ENCODE results near the gene XPO5.
"Not testable (repeated sequence)": the region's sequence is repeated elsewhere in the genome, so short reads cannot be mapped to it uniquely, and the experiment has no call there.

Gene XPO5

DNA sequence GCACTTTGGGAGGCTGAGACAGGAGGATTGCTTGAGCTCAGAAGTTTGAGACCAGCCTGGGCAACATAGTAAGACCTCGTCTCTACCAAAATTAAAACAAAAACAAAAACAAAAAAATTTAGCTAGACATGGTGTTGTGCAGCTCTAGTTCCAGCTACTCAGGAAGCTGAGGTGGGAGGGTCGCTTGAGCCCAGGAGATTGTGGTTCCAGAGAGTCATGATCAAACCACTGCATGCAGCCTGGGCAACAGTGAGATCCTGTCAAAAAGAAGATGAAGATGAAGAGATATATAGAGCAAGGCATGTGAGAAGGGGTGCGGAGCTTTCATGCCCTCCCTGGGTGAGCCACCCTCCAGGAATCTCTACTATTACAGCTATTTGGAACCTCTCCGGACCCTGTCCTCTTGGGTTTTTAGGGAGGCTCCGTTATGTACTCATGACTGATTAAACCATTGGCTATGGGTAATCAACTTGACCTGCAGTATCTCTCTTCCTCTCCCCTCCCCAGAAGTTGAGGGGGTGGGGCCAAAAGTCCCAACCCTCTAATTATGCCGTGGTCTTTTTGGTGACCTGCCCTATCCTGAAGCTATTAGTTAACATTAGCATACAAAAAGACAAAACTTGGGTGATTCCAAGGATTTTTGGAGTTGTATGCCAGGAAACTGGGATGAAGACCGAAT is 9.2 kb upstream of the XPO5 start:
- no peak for DNase-seq (ENCODE audit: low read depth in 2 of 2)

DNA sequence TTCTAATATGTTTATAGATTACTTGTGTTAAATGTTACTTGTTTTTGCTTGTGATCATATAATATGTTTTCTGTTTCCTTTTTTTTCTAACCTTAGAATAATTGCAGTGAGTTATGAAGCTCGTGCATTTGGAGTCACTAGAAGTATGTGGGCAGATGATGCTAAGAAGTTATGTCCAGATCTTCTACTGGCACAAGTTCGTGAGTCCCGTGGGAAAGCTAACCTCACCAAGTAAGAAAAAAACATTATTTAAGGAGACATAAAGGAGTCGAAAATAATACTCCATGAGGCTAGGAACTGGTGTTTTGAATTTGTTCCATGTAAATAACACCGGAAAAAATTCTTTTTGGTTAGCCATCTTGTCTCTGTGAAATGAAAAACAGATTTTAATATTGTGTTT is 7.1 kb upstream of the XPO5 start:
- DNase-seq (ENCODE audit: low read depth in 2 of 2), result no peak

DNA sequence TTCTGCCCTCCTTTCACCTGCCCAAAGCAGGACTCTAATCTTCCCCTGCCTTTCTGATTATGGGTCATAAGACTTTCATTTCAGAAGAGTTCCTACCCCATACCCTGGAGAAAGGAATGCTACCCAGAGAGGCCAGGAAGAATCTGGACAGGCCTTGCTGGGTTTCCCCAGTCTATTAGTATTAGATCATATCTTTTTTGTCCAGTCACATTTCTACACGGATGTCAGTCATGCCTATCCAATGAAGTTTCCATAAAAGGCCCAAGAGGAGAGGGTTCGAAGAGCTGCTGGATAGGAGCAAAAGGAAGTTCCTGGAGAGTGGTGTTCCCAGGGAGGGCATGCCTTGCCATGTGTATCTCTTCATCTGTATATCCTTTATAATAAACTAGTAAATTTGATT is 3.3 kb upstream of the XPO5 start:
- DNase-seq (ENCODE audit: low read depth in 2 of 2), result no peak

DNA sequence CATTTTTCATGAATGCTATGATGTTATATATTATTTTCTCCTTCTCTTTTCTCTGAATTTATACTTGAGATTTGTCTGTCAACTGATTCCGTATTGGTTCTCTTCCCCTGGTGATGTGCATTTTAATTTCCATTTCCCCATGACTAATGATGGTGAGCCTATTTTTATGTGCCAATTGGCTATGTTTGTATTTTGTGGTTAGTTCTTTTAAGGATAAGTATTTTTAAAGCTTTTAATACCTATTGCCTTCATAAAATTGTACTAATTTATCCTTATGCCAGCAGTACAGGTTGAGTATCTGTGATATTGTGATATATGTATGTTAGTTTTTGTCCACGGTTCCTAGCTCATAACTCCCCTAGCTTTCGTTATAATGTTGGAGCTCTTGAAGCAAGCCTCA is 2.9 kb upstream of the XPO5 start:
- DNase-seq (ENCODE audit: low read depth in 2 of 2), result no peak

DNA sequence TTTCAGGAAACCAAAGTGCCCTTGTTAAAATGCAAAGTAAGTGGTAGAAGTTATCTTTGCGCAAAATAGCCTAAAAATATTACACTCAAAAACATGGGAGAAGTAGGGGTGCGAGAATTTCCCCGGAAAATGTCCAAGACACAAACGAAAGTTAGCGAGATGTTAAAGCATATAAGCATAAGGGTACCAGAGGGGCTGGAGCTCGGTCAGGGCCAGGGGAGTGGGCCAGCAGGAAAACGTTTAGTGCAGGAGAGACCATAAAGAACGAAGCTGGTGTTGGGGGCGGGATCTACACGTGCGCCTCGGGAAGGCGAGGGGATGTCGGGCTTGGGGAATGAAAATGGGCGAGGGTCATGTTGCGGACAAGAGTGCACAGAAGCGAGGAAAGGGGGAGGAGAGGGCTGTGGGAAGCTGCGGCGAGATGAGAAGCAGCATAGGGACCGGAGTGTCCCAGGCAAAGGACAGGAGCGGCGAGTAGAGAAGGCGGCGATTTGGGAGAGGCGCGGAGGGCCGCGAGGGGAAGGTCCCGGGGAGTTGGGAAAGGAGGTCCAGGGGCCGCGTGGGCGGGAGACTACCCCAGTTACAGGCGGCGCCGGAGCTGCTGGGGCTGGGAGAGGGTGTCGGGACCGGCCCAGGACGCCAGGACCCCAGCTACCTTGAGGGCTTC is 600 bp downstream of the XPO5 start:
- DNase-seq (ENCODE audit: low read depth in 2 of 2), result peak; percentile 18 to 33

DNA sequence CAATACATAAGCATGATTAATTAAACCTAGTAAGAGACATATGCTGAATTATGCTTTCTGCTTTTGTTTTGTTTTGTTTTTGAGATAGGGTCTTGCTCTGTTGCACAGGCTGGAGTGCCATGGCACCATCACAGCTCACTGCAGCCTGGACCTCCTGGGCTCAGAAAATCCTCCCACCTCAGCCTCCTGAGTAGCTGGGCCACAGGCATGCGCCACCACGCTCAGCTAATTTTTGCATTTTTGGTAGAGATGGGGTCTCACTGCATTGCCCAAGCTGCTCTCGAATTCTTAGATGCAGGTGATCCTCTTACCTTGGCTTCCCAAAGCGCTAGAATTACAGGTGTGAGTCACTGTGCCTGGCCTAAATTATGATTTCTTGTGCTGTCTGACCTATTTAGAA is 3.8 kb downstream of the XPO5 start:
- DNase-seq (ENCODE audit: low read depth in 2 of 2), result no peak

DNA sequence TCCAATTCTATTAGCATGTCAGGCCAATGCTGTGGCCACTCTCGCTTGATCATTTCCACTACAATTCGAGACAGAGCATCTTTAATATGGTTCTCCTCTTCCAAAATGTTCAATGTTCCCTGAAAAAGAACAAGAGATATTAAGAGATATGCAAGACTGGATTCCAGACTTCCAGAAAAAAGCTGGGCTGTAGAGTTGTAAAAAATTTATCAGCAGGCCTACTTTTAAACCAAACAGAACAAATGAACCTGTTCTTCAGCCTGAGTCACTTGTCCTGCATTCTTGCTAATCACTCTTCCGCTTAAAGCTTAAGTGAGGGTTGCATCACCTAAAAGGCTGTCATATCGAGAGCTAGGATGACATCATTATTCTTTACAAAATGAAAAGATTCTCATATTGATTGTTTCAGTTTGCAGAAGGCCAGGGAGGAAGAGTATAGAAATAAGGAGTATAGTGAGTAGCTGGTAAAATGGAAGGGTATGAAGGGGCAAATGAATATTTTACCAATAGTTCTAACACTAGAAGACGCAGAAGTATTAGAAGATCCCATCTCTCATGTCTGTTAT is 4.9 kb downstream of the XPO5 start:
- no peak for DNase-seq (ENCODE audit: low read depth in 2 of 2)

DNA sequence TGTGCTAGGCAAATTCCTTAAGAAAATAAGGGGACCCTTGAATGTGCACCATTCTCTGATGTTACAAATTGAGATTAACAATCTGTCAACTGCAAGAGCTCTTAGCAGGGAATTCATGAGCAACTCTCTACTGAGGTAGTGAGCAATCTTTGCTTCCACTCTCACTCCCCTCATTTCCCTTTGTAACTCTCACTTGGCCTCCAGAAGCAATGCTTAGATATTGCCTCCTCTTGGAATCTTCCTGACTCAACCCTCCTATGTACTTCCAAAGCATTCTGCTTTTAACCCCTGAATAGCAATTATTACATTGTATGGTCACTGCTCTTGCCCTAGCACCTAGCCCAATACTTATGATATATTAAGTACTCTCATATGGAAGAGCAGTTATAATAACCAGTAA is 16.5 kb downstream of the XPO5 start:
- no peak for DNase-seq (ENCODE audit: low read depth in 2 of 2)

DNA sequence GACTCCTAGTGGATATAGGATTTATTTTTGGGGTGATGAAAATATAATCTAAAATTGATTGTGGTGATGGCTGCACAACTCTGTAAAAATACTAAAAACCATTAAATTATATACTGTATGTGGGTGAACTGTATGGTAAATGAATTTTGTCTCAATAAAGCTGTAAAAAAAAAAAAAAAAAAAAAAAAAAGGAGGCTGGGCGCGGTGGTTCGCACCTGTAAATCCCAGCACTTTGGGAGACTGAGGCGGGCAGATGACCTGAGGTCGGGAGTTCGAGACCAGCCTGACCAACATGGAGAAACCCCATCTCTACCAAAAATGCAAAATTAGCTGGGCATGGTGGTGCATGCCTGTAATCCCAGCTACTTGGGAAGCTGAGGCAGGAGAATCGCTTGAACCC is 18.2 kb downstream of the XPO5 start:
- not testable (repeated sequence) for DNase-seq (ENCODE audit: low read depth in 2 of 2)

DNA sequence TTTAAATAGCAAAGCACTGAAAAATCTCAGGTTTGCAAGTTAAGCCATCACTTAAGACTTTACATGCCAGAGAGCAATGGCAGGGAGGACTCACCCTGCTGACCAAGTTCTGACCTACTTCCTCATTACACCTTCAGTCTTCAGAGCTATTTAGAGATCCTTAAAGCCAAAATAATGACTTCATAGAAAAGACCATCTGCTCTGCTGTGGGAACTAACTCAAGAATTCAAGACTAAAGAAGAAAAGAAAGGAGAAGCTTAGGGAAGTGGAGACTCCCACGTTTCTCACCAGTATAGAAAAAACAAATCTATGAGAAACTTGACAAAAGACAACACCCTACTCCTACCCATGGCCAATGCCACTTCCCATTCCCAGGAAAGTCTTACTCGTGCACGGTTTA is 28.6 kb downstream of the XPO5 start:
- DNase-seq (ENCODE audit: low read depth in 2 of 2), result no peak

DNA sequence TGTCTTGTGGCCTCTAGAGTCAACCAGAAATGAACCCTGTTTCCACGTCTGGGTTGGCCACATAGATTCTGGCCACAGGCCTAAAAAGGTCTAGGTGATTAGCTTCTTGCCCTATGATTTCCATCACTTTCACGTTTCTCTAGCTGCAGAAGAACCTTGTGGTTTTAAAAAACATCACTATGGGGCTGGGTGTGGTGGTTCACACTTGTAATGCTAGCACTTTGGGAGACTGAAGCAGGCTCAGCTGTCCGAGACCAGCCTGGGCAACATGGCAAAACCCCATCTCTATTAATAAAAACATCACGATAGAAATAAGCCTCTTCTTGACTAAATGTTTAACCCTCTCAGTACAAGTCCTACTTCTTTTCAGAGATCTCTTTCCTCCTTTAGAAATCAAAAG is 31.4 kb downstream of the XPO5 start:
- no peak for DNase-seq (ENCODE audit: low read depth in 2 of 2)

DNA sequence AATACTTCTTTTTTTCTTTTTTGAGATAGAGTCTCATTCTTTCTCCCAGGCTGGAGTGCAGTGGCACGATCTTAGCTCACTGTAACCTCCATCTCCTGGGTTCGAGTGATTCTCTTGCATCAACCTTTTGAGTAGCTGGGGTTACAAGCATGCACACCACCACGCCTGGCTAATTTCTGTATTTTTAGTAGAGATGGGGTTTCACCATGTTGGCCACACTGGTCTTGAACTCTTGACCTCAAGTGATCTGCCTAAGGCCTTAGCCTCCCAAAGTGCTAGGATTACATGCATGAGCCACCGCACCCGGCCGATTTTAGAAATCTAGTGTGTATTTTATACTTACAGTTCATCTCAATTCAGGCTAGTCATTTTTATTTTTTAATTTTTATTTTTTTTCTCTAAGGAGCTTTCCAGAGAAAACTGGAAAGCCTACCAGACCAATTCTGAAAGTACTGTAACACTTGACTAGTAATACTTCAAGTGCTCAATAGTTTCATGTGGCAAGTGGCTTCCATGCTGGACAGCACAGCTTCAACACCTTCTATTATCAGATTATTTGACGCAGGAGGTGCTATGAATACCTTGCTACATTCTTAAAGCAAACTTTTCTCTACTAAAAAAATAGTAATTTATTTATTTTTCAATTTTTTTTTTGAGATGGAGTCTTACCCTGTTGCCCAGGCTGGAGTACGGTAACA is 33.9 kb downstream of the XPO5 start:
- DNase-seq (ENCODE audit: low read depth in 2 of 2), result no peak

DNA sequence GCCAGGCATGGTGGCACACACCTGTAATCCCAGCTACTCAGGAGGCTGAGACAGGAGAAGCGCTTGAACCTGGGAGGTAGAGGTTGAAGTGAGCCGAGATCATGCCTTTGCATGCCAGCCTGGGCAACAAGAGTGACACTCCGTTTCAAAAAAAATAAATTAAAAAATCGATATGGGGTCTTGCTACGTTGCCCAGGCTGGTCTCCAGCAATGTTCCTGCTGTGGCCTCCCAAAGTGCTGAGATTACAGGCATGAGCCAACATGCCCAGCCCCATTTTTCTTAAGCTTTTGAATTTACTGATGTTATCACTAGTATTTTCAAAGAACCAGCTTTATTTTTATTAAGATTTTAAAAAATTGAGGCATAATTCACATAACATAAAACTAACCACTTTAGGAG is 35.3 kb downstream of the XPO5 start:
- DNase-seq (ENCODE audit: low read depth in 2 of 2), result no peak

DNA sequence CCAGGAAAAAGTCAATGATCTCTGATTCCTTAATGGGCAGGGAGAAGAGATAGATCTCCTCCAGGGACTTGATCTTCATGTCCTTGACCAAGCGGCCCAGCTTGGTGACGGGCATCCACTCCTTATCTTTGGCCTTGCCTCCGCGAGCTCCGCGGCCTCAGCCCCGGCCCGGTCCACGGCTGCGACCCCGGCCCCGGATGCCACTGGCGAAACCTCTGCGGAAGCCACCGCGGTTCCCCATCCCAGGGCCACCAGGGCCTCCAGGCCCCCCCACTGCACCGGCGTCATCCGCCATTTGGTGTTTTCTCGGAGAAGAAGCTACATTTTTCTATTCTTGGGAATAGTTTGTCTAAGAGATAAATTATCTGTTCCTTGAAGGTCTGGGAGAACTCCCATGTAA is 36.4 kb downstream of the XPO5 start:
- DNase-seq (ENCODE audit: low read depth in 2 of 2), result not testable (repeated sequence)

DNA sequence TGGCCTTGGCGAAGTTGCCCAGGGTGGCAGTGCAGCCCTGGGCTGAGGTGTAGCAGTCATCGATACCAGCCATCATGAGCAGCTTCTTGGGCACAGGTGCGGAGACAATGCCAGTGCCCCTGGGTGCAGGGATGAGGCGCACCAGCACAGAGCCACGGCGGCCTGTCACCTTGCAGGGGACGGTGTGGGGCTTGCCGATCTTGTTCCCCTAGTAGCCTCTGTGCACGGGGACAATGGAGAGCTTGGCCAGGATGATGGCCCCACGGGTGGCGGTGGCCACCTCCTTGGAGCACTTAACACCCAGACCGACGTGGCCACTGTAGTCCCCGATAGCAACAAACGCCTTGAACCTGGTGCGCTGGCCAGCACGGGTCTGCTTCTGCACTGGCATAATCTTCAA is 36.9 kb downstream of the XPO5 start:
- not testable (repeated sequence) for DNase-seq (ENCODE audit: low read depth in 2 of 2)

DNA sequence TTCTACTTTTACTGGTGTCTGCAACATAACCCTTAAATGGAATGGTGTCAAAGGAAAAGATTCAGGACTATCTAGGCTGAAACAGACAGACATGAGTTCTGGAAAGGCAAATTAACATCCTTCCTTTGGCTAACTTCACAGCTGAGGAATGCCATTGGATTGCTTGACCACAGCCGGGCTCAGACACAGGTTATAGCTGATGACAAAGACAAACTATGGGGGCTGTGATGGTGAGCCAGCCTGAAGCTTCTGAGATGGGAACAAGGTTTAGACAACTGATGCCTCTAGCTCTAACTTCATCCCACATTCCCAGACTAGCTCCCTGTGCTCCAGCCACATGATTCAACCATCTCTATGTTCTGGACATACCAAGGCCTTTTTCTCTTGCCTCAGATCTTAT is 43.6 kb downstream of the XPO5 start:
- no peak for DNase-seq (ENCODE audit: low read depth in 2 of 2)

DNA sequence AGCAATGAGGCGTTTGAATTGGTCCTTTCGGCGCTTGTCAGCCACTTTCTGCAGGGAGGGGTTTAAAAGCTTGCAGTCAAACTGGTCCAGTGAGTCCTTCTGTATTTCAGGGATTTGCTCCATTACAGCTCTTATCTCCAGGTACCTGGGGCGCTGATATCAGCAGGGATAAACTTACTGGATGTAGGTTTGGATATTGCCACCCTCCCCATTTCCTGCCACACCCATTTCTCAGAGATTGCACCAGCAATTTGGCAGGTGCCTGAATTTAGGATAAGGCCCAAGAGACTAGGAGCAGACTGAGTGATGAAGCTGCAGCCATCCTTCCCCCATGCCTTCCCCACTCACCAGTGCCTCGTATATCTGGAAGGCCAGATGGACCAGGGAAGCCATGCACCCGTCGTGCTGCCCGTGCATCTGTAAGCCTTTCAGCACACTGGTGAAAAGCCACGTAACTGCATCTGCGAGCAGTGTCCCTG is 51.3 kb downstream of the XPO5 start:
- DNase-seq (ENCODE audit: low read depth in 2 of 2), result no peak

DNA sequence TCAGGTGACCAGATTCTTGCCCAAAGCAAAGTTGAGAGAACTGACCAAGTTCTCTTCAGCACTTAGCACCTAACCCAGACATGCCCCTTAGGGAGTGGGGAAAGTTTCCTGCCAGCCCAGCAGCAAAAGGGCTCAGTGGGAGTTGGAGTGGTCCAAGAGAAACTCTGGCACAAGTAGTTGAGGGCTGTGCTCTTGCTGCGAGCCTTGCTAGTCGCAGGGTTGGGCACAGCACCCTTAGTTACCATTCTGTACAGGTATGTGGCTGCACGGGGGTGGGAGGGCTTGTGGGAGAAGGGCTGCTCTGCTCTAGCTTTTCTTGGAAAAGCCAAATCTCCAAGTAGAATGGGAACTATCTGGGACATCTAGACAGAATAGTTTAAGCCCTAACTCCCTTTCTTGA is 52.6 kb downstream of the XPO5 start:
- no peak for DNase-seq (ENCODE audit: low read depth in 2 of 2)

DNA sequence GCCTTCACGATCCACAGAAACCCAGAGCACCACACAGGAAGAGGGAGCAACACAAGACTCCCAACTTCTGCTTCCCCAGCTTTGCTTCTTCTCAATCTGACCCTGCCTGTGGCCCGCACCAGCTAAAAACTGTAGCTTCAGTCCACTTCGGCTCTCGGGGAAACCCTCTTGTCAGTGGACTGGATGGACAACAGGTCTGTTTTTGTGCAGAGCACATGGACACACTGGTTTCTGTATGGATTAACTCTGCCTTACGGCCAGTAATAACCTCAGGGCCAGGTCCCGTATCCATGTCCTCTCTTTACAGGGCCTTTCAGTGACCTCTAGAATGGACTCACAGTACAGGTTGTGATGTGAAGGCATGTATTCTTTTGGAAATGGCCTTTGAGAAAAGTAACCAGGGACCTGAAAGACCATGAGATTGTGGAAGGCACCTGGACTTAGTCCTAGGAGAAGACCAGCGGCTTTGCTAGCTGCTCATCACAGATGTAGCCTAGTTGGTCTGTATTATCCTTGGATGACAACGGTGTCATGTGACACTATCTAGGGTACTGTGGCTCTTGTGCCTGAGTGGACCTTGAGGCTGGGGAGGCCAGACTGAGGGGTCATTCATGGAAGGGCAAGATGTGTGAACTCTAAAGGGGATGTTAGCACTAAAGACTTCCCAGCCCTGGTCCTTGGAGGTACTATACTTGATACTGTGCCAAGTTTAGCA is 53.1 kb downstream of the XPO5 start:
- no peak for DNase-seq (ENCODE audit: low read depth in 2 of 2)

DNA sequence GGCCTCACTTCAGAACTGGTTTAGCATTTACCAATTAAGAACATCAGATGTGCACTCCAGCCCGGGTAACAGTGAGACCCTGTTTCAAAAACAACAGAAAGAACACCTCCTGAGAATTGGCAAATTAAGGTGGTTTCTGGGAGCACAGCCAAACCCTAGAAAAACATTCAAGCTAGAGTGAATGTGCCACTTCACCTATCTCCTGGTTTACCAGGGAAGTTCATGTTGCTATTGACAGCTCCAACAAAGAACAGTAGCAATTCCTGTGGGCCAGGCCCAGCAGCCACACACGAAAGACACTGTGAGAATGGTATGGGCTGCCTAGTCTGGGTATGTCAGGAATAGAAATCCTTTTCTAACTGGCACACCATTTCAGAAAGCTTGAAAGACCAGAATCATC is 54.0 kb downstream of the XPO5 start:
- DNase-seq (ENCODE audit: low read depth in 2 of 2), result no peak

DNA sequence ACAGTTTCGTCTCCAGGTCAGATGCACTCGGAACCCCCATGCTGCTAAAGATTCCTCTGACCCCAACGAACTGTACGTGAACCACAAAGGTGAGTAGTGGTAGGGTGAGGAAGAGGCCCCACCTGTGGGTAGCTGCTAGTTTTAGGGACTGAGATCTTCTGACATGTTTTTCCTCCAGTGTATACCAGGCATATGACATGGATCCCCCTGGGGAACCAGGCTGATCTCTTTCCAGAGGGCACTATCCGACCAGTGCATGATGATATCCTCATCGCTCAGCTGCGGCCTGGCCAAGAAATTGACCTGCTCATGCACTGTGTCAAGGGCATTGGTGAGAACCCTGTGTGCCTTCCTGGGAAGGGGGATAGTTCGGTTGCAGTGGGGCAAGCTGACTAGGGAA is 55.7 kb downstream of the XPO5 start:
- DNase-seq (ENCODE audit: low read depth in 2 of 2), result no peak

Measured in stimulated activated CD4-positive, alpha-beta T cell treated with anti-CD3 and anti-CD28 coated beads, Interleukin-15, amount 100 ng/mL, for 48 hours (primary cell).